ENCODE results near the gene MICALL2. TPM values are rescaled to one million over a fixed set of nuclear protein-coding genes. Genes with fewer than 3 reads are reported as not detected.

The MICALL2 gene
- total RNA-seq, 1 donor from 2014 or later: 127 TPM

DNA sequence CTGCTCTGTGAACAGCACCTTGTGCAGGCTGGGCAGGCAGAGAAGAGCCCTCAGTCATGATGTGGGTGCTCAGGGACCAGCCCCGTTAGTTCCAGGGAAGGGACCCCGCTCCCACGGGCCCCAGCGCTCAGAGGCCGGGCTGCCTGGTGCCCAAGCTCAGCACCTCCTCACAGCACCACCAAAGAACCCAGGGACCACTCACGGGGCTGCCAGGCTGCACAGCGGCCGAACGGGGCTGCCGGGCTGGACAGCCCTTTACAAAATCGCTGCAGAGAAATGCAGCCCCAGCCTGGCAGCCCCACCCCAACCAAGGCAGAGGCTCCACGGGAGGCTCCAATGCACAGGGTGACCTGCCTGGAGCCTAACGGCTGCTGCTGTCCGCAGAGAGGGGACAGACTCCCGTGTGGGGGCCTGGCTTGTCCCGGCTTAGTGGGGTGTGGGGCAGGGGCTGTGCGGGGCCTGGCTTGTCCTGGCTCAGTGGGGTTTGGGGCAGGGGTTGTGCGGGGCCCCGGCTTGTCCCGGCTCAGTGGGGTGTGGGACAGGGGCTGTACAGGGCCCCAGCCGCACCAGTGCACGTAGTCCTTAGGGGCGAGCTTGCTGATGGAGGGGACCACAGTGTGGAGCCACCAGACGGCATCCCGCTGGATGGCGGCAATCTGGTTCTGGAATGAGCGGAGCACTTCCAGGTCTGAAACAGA lies 35.7 kb upstream of the MICALL2 start:
- intact Hi-C loops (cut with DNase I): no loop called here
- DNase-seq (ENCODE audit: low spot score) (no peak), ATAC-seq (no peak)

GRCh38 chr7:1494447-1494846 lies 35.2 kb upstream of the MICALL2 start:
- intact Hi-C loops (cut with DNase I): no loop called here
- no peak for DNase-seq (ENCODE audit: low spot score)
- ATAC-seq: no peak

GRCh38 chr7:1493571-1493970 lies 34.3 kb upstream of the MICALL2 start:
- intact Hi-C loops (cut with DNase I): no loop called here
- ATAC-seq (no peak), DNase-seq (ENCODE audit: low spot score) (no peak)

- DNase-seq (ENCODE audit: low spot score) (no peak), ATAC-seq (no peak)
- intact Hi-C loops (cut with DNase I): no loop called here
Observed at GRCh38 chr7:1493129-1493528, 33.9 kb upstream of the MICALL2 start.

GRCh38 chr7:1492640-1493039 lies 33.4 kb upstream of the MICALL2 start:
- no peak for ATAC-seq
- intact Hi-C loops (cut with DNase I): no loop called here

GRCh38 chr7:1492221-1492620 lies 33.0 kb upstream of the MICALL2 start:
- no peak for DNase-seq (ENCODE audit: low spot score)
- no peak for ATAC-seq
- intact Hi-C loops (cut with DNase I): no loop called here

More at GRCh38 chr7:1492640-1493039, 33.4 kb upstream of the MICALL2 start:
- no peak for DNase-seq (ENCODE audit: low spot score)

GRCh38 chr7:1490837-1491236 lies 31.6 kb upstream of the MICALL2 start:
- intact Hi-C loops (cut with DNase I): no loop called here
- no peak for DNase-seq (ENCODE audit: low spot score)
- no peak for ATAC-seq

- intact Hi-C loops (cut with DNase I): no loop called here
- no peak for DNase-seq (ENCODE audit: low spot score)
Observed at GRCh38 chr7:1489336-1489735, 30.1 kb upstream of the MICALL2 start.

GRCh38 chr7:1488016-1488415 lies 28.7 kb upstream of the MICALL2 start:
- no peak for ATAC-seq
- DNase-seq (ENCODE audit: low spot score): no peak
- intact Hi-C loops (cut with DNase I): no loop called here

More at GRCh38 chr7:1489336-1489735, 30.1 kb upstream of the MICALL2 start:
- ATAC-seq: no peak

DNA sequence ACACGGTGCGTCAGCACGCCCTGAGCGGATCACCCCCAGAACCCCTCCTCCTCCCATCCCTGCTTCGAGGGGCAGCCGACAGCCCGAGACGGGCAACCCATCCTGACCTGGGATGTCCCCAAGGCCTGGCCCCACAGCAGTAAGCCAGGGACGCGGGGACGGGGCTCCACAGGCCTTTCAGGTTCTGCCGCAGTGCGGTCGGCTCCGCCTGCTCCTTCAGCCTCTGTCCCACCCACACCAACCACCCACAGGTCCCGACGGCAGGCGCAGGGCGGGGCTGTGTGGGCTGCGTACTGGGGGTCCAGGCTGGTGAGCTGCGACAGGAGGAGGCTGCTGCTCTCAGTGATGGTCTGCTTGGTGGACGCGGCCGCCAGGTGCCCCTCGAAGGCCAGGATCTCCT lies 28.2 kb upstream of the MICALL2 start:
- no peak for ATAC-seq
- intact Hi-C loops (cut with DNase I): no loop called here

GRCh38 chr7:1486571-1486970 lies 27.3 kb upstream of the MICALL2 start:
- DNase-seq (ENCODE audit: low spot score) (no peak), ATAC-seq (no peak)
- intact Hi-C loops (cut with DNase I): no loop called here

More for the DNA sequence above, 28.2 kb upstream of the MICALL2 start:
- DNase-seq (ENCODE audit: low spot score): no peak

DNA sequence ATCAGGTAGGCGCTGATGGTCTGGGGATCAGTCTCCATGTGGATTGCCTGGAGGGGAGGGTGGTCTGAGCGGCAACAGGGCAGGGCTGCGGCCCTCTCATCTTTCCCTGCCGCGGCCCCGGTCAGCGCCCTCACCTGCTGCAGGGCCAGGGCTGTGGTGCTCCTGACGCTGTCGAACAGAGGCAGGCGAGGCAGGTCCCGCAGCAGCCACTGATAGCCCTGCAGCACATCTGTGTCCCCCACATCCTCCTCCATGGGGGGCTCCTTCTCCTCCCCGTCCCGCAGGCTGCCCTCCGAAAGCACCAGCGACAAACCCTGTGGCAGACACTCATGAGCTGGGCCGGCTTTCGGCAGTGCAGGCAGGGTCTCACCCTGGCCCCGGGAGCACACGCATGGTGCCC lies 25.9 kb upstream of the MICALL2 start:
- no peak for ATAC-seq
- intact Hi-C loops (cut with DNase I): loop anchor here (1.0 kb wide), 1 partner anchor 20 kb away; no protein-coding TSS in a partner anchor
- no peak for DNase-seq (ENCODE audit: low spot score)

DNA sequence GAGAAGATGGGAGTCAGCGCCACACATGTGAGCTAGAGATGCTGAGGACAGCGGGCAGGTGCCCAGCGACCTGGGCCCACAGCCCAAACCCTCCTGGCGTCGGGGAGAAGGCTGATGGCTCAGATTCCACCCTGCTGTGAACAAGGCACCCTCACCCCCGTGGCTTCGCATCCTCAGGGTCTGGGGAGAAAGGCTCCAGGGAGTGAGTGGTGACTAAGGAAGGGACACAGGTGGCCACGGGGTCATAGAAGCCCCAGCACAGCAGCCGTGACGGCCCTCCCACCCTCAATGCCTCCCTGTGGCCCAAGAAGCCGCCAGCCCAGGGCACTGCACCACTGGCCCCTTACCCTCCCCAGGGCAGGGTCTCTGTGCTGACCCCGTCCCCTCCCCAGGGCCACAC lies 25.3 kb upstream of the MICALL2 start:
- intact Hi-C loops (cut with DNase I): no loop called here
- DNase-seq (ENCODE audit: low spot score) (no peak), ATAC-seq (no peak)

GRCh38 chr7:1483536-1484505 lies 24.6 kb upstream of the MICALL2 start:
- intact Hi-C loops (cut with DNase I): no loop called here
- ATAC-seq (no peak), DNase-seq (ENCODE audit: low spot score) (no peak)

DNA sequence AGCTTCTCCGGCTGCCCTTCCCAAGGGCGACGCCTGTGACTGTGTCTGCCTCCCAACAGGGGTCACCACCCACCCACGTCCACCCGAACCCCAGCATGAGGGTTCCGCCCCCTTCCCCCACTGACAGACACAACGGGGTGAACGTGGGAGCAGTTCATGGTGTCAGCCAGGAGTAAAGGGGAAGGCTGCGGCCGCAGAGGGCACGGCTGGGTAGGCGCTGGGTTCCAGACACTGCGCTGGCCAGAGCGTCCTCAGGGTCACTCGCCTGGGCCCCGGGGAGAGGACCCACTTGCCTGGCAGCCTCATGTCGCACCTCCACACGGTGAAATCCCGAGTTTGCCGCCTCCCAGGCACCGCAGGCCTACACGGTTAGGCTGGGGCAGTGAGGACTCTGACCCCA lies 23.8 kb upstream of the MICALL2 start:
- no peak for ATAC-seq
- intact Hi-C loops (cut with DNase I): no loop called here

GRCh38 chr7:1481300-1481699 lies 22.0 kb upstream of the MICALL2 start:
- no peak for DNase-seq (ENCODE audit: low spot score)
- no peak for ATAC-seq
- intact Hi-C loops (cut with DNase I): no loop called here

More for the DNA sequence above, 23.8 kb upstream of the MICALL2 start:
- DNase-seq (ENCODE audit: low spot score): no peak

- intact Hi-C loops (cut with DNase I): no loop called here
- DNase-seq (ENCODE audit: low spot score): no peak
- no peak for ATAC-seq
Observed at GRCh38 chr7:1480670-1481069, 21.4 kb upstream of the MICALL2 start.

DNA sequence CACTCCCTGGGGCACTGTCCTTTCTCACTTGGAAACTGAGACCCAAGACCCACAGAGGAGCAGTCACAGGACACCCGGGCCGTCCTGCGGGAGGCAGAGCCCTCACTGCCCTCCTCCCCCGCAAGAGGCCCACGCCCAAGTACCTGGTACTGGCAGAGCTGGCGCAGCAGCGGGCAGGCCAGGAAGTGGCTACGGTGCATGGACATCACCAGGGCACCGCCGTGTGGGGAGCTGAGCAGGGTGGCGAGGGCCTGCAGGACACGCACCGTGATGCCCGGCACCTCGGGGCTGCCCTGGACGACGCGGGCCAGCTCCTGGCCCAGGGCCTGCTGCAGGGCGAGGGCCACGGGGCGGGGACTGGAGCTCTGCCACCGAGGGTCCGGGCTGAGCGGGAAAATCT lies 20.0 kb upstream of the MICALL2 start:
- ATAC-seq: no peak
- intact Hi-C loops (cut with DNase I): loop anchor here (10.0 kb wide), 2 partner anchors 54 to 254 kb away; no protein-coding TSS in a partner anchor
- no peak for DNase-seq (ENCODE audit: low spot score)

- ATAC-seq (no peak), DNase-seq (ENCODE audit: low spot score) (no peak)
- intact Hi-C loops (cut with DNase I): loop anchor here (10.0 kb wide), 2 partner anchors 54 to 254 kb away; no protein-coding TSS in a partner anchor
Observed at GRCh38 chr7:1478480-1478879, 19.2 kb upstream of the MICALL2 start.

- intact Hi-C loops (cut with DNase I): loop anchor here (10.0 kb wide), 2 partner anchors 52 to 252 kb away; no protein-coding TSS in a partner anchor
- DNase-seq (ENCODE audit: low spot score): no peak
- ATAC-seq: no peak
Observed at GRCh38 chr7:1476859-1477258, 17.6 kb upstream of the MICALL2 start.

Data from sciatic nerve (tissue), 2 donors.